Measurements from ENCODE around the gene B4GALNT3.
A peak's percentile ranks its signal among the peaks of the same experiment; 100 is the strongest.

B4GALNT3 gene

GRCh38 chr12:541676-542324, 82.1 kb downstream of the B4GALNT3 start:
- DNase-seq, result no peak

DNA sequence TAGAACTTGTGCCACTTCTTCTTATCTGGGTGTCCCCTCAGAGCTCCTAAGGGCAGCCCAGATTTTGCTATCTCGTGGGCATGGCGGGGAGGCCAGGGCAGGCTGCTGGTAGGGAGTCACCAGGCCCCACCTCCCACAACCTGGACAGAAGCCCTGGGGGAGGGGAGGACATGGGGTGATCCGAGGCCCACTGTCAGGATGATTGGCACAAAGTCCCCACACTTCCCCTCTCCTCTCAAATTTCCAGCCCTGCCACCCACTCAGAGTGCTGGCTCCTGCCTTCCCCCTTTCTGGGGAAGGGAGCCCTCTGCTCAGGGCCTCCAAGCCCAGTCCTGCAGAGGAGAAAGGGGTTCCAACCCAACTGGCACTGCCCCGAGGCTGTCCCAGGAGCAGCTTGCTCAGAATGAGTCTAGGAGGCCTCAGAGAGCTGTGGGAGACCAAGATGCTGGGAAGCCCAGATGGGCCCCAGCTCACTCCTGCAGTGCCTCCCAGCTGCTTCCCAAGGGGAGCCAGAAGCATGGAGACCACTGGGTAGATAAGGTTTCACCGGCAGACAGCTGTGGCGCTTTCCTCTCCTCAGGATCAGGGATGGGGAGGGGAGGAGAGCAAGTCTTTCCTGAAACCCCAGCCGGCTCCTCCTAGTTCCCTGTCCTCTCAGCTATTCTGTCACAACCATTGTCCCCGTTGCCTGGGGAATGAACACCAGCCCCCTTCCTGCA, 82.8 kb downstream of the B4GALNT3 start:
- DNase-seq, result no peak

GRCh38 chr12:543114-543451, 83.3 kb downstream of the B4GALNT3 start:
- DNase-seq, result no peak

- no peak for DNase-seq
Measured at GRCh38 chr12:544142-544541, 84.4 kb downstream of the B4GALNT3 start.

DNA sequence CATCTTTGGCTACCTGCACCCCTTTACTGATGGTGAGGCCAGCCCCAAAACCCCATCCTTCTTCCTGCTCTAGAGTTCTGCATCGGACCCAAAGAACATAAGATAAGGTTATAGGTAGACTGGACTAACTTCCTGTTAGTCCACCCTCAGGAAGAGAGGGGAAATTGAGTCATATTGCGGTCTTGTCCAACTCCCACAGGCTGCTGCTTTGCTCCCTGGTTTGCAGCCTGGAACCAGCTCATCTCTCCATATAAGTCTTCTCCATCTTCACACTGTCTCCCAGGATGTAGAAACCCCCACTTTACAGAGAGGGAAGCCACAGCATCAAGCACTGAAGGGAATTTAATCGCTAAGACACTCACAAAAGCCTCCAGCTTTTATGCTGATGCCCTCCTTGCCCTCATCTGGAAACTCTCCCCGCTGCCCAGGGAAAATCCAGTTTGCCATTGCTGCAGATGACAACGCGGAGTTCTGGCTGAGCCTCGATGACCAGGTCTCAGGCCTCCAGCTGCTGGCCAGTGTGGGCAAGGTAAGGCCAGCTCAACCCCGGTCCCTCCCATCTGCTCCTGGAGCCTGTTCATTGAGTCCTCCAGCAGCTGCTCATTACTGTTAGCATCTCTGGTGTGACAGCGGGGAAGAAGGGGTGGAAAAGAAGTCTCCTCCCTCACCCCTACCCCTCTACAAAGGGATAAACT, 85.3 kb downstream of the B4GALNT3 start:
- DNase-seq, result no peak

DNA sequence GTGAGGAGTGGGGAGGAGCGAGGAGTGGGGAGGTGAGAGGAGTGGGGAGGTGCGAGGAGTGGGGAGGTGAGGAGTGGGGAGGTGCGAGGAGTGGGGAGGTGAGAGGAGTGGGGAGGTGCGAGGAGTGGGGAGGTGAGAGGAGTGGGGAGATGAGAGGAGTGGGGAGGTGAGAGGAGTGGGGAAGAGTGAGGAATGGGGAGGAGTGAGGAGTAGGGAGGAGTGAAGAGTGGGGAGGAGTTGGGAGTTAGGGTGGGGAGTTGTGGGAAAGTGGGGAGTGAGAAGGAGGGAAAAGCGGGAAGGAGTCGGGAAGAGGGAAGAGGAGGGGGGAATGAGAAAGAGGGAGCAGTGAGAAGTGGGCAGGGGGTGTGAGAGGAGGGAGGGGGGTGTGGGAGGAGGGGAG, 86.1 kb downstream of the B4GALNT3 start:
- DNase-seq, result no peak

DNA sequence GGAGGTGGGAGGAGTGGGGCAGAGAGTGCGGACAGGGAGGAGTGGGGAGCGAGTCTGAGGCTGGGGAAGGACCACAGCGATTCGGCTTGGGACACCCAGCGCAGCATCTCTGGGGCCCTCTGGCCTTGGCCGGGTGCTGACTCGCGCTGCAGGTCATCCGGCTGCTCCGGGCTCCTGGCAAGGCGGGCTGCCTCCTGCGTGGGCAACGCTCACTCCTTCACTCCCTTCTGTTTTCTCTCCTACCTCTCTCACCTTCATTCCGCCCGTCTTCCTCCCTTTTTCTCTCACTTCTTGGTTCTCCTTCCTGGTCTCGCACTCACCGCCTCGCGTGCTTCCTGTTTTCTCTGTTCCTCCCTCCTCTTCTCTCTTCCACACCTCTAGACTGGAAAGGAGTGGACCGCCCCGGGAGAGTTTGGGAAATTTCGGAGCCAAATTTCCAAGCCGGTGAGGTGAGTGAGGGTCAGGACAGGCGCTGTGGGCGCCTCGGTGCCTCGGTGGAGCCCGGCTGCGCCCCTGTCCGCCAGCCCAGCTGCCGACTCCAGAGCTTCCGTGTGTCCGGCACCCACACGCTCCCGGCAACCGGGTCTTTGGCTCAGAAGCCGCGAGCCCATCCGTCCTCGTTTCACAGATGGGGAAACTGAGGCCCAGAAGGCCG, 86.7 kb downstream of the B4GALNT3 start:
- no peak for DNase-seq

DNA sequence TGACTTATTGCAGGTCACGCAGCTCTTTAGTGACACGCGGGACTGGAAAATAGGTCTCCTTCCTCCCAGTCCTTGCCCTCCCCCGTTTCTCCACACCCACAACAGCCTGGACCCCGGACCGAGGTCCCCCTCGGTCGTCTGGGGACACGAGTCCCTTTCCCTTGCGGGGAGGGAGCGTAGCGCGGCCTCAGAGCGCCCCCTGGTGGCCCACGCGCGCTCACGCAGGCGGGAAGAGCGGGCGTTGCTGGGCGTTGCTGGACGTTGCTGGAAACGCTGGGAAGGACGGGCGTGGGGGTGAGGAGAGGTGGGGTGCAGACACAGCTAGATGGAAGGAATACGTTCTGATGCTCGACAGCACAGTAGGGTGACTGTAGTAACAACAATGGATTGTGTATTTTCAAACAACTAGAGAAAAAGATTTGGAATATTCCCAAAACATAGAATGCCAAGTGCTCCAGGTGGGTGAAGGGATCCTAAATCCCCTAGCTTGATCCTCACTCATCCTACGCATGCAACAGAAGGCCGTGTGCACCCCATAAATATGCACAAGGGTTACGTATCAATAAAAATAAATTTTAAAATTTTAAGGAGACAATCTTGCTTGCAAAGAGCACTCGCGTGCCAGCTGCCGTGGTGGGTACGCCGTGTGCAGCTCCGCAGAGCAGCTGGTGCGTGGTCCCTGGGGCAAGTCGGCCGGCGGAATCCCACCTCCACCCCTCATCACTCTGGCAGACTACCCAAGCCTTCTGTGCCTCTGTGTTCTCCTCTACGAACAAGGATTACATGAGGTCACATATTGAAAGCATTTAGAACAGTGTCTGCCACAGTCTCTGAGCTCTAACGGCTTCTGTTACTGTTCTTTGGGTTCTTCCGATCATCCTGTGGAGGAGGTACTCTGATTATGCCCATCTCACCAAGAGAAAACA, 87.4 kb downstream of the B4GALNT3 start:
- peak; percentile 8 for DNase-seq

GRCh38 chr12:547883-548470, 88.2 kb downstream of the B4GALNT3 start:
- DNase-seq, result no peak

DNA sequence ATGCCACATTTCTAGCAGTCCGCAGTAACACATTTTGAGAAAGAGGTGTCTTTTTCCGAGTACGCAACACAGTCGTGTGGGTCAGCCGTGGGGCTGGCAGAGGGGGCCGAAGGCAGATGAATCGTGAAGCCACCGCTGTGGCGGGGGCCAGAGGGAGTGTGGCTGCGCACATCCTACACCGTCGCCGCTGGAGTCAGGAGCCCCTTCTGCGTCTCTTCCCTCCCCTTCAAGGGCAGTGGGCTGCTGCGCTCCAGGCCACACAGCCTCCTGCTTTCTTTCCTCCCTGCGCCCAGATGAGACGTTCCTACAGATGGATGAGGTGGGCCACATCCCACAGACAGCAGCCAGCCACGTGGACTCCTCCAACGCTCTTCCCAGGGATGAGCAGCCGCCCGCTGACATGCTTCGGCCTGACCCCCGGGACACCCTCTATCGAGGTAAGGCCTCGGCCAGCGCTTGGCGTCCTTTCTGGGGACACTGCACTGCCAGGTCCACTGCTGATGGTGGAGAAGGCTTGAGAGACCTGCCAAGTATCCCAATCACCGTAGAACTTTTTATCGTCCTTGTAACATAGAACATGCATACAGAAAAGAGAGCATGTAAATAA, 89.8 kb downstream of the B4GALNT3 start:
- DNase-seq, result no peak

DNA sequence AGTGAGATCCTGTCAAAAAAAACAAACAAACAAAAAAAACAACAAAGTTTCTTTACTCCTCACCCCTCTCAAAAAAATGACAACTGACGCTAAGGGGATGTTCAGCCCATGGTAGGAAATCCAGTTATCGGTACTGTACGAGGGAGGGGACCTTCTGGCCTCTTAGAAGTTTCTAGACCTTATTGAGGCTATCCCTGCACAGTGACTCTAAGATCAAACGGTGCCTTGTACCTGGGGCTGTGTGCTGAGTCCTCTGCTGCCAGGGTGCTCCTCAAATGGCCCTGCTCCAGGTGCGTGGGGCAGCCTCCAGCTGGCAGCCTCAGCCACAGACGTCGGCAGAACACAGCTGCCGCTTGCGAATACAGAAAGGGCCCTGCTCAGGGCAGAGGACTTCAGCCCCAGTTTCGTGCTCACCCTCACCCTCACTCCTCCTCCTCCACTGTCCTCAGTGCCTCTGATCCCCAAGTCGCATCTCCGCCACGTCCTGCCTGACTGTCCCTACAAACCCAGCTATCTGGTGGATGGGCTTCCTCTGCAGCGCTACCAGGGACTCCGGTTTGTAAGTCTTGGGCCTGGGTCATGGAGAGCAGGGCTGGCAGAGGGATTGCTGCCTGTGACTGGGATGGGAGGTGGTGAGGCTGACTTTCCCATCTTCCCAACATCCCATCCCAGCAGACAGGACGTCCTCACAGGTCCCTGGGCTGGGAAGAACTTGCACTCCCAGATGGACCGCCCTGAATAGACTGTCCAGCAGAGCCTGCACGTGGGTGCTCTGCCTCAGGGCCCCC, 90.9 kb downstream of the B4GALNT3 start:
- DNase-seq, result no peak

DNA sequence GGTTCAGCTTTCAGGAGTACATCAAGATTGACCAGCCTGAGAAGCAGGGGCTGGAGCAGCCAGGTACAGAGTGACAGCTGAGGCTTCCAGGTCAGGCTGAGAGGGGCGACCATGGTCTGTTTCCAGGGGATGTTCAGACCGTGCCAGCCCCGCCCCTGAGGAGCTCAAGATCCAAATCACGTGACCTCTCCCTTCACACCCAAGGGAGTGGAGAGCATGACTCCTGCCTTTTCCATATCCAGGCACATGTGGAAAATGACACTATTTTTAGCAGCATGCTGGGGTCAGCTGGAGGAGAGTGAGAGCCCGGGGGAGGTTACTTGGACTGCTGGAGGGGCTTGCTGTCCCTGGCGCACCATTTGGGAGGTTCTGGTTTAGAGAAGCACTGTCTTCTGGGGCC, 92.7 kb downstream of the B4GALNT3 start:
- DNase-seq, result no peak

- no peak for DNase-seq
Measured at GRCh38 chr12:553216-554000, 93.7 kb downstream of the B4GALNT3 start.

DNA sequence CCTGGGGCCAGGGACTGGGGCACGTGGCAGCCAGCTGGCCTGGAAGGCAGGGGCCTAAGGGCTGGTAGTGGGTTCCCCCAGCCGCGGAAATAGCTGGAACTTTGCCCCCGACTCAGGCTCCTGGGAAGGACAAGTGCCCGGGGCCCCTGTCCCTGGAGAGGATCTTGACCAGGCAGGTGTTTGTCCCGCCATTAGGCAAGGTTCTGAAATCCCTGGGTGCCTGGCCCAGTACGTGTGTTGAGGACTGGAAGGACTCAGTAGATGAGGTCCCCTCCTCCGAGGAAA, 94.2 kb downstream of the B4GALNT3 start:
- no peak for DNase-seq

DNA sequence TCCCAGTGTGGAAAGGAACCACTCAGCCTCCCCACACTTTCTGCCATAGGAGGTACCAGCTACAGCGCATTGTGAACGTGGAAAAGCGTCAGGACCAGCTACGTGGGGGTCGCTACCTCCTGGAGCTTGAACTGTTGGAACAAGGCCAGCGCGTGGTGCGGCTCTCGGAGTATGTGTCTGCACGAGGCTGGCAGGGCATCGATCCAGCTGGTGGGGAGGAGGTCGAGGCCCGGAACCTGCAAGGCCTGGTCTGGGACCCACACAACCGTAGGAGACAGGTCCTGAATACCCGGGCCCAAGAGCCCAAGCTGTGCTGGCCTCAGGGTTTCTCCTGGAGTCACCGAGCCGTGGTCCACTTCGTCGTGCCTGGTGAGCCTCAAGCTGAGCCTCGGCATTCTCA, 96.8 kb downstream of the B4GALNT3 start:
- no peak for DNase-seq

- DNase-seq, result no peak
Measured at GRCh38 chr12:558580-558979, 98.8 kb downstream of the B4GALNT3 start.

DNA sequence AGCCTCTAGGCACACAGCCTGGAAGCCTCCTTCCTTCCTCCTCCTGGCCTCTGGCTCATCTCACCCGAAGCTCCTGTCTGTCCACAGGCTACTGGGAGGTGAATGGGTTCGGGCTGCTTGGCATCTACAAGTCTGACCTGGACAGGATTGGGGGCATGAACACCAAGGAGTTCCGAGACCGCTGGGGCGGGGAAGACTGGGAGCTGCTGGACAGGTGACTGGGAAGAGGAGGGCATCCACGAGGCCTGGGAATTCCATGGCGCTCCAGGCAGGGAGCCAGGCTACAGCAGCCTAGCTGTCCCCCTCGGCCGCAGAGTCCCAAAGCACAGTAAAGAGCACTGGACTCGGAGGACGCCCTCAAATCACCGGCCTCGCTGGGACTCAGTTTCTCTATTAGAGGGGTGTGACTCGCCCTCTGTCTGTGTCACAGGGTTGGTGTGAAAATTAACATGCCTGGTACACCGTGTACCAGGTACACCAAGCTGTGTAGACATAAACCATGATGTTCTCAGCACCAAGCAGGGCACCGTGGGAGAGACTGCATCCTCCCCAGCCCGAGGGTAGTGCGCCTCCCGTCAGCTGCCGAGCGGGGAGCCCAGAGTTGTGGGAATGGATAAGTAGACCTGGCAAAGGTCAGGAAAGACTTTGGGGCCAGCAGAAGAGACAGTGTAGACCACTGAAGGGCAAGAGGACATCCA, 99.6 kb downstream of the B4GALNT3 start:
- DNase-seq, result no peak

- DNase-seq, result no peak
Measured at GRCh38 chr12:559906-560455, 100.2 kb downstream of the B4GALNT3 start.

DNA sequence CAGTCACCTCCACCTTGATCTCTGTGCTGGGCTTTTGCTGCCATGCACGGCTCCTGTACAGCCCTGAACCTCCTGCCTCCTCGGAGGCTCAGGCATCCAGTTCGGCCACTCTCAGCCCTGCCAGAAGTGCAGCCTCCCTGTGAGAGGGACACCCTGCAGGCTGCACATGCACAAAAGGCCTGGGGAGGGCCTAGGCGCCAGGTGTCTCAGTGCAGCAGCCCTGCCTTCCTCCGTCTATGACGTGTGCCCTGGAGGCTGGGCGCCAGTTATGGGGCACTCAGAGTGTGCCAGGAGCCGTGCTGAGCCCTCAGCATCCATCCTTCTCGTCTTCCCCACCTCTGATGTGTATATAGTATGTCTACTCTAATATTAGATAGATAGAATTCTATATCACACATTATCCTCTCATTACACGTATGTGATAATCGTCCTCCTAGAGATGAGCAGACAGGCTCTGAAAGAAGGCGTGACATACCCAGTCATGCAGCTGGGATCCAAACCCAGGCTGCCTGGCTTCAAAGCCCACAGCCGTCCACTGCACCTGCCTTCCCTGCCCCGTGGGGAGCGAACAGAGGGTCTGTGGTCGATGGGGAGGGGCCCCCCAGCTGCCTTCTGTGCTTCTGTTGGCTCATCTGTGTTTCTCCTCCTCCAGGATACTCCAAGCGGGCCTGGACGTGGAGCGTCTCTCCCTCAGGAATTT, 101.1 kb downstream of the B4GALNT3 start:
- no peak for DNase-seq
